ENCODE results near the gene TPSAB1.
"Not testable (repeated sequence)": the region's sequence is repeated elsewhere in the genome, so short reads cannot be mapped to it uniquely, and the experiment has no call there.

DNA sequence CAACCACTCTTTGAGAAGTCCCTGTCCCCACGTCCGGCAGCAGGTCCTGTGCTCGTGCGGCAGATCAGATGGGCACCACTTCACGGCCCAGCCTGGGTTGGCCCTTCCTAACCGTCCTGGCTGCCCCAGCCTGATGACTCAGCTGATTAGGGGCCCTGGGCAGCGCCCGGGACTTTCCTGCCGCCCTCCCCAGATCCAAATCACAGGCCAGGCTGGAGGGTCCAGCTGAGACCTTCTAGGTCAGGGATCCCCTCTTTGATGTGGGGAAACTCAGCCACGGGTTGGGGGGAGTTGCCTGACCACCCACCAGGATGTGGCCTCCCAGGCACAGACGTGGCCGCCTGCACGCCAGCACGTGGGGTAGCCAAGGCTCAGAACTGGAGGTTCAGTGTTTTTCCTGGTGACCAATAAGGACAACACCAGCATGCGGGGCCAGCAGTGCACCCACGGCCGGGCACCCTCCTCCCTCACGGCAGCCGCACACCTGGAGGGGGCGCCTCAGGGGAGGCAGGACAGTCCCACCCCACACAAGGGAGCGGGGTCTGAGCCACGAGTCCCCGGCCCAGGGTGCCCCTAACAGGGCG is 14.7 kb upstream of the TPSAB1 start:
- TF ChIP-seq CTCF (conservative IDR thresholded peaks at IDR 0.05); EZH2 (IDR thresholded peaks at IDR 0.05; ENCODE audit: low read depth): not testable (repeated sequence)

Measured in PC-9 (cell line).